Gastroesophageal sphincter (tissue), 3 donors: ENCODE data around the gene CHRNA4.

Experiments
- CTCF ChIP-seq, 4 experiments: fragments of 200-600 bp in 2 of 4; fragments of 450-650 bp in 2 of 4; sonication (generic) in 1 of 4; IDR thresholded peaks; one replicate each; pipeline ENCODE4 v1.5.1; 2017 to 2019; ENCODE audit warnings: antibody characterized with exemption in 4 of 4, mild to moderate bottlenecking in 2 of 4, moderate library complexity in 2 of 4
- EP300 ChIP-seq: sonication (generic); formaldehyde crosslinking; IDR thresholded peaks from one replicate; pipeline ENCODE4 v1.6.1; 2017; ENCODE audit warnings: antibody characterized with exemption, mild to moderate bottlenecking
- POLR2A ChIP-seq, 2 donors: fragments of 450-650 bp; IDR thresholded peaks; one replicate each; pipeline ENCODE4 v1.6.1; 2017; ENCODE audit warnings: antibody characterized with exemption in 2 of 2, mild to moderate bottlenecking in 2 of 2, moderate library complexity in 1 of 2
- POLR2AphosphoS5 ChIP-seq: sonication (generic); formaldehyde crosslinking; IDR thresholded peaks from one replicate; pipeline ENCODE4 v1.6.1; 2017; ENCODE audit warnings: antibody characterized with exemption

GRCh38 chr20:63325021-63325471, 36.1 kb downstream of the CHRNA4 start:
- TF ChIP-seq CTCF (IDR thresholded peaks at IDR 0.05), result no peak
- no peak for TF ChIP-seq POLR2A (IDR thresholded peaks at IDR 0.05)
- no peak for TF ChIP-seq EP300
- TF ChIP-seq POLR2AphosphoS5, result no peak
